Activated CD4-positive, alpha-beta T cell treated with anti-CD3 and anti-CD28 coated beads, Interleukin-10, Interleukin-2, amounts not matched to agents 100 ng/mL and 50 ng/mL, durations not matched to agents 16 hours and 8 hours (primary cell): ENCODE measurements around the gene A4GNT.
"Not testable (repeated sequence)": the region's sequence is repeated elsewhere in the genome, so short reads cannot be mapped to it uniquely, and the experiment has no call there.

ENCODE experiments used
- DNase-seq: peaks from one replicate; pipeline ENCODE4 v3.0.0-alpha.2; 2020

Gene A4GNT

GRCh38 chr3:138132239-138132638 lies at the start of gene A4GNT:
A4GNT (minus strand) TSS chr3:138132390; CDS start chr3:138131256, 1,134 bp downstream.
- no peak for DNase-seq

DNA sequence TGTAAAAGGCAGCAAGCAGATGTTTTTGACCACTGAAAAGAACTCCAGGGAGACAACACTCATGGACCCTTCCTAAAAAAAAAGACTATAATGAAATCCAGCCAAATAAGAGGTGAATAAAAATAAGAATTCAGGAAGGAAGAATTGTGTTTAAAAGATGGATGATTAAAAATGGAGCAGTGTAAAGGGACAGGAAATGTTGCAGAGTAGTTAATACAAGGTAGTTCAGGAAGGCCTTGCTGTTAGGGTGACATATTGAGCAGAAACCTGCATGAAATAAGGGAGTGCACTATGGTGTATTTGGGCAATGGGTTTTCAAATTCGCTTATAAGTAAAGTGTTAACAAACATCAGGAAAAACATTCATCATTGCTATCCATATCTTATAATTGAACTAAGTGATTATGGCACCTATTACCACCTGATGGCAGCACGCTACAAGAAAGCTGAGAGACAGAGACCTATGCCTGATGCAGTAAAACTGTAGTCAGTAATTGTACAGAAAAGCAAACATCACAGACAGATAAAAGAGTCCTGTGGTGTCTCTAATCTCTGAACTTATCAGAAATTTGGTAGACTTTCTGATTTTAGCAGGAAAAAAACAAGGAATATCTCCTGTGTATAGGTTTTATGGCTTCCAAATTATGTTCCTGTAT lies 48.3 kb upstream of the A4GNT start:
- peak; percentile 59 for DNase-seq

DNA sequence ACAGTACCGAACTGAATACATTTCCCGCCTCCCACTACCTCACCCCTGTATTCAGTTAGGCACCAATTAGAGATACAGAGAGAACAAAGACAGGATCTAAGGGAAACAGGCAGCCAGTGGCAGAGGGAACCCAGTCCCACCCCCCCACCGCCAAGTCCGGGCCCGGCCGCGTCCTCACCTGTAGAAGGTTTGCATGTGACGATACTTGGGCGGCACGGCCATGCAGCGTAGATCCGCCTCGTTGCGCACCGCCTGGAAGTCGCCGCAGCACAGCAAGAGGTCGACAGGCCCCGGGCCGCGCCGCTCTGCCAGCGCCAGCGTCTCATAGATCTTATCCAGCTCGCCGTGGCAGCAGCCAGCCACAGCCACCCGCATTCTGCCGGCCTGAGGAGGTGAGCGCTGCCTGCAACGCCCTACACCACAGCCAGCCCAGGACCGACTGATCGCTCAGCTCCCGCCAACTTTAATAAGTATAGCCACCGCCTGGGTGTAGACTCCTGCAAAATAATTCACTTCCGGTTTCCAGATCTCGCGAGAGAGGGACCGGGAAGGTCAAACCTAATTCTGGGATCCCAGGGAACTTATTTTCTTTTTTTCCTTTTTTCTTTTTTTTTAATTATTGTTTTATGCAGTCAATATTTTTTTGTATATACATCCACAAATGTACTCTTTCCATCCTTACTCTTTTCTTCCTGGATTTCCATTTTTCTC lies 42.4 kb upstream of the A4GNT start, which contains the start of gene DBR1:
Gene DBR1 (minus strand): TSS at position 501 of the 711 bp plus-strand sequence. CDS start 126 bp downstream, at position 375.
- peak; percentile 90 for DNase-seq

DNA sequence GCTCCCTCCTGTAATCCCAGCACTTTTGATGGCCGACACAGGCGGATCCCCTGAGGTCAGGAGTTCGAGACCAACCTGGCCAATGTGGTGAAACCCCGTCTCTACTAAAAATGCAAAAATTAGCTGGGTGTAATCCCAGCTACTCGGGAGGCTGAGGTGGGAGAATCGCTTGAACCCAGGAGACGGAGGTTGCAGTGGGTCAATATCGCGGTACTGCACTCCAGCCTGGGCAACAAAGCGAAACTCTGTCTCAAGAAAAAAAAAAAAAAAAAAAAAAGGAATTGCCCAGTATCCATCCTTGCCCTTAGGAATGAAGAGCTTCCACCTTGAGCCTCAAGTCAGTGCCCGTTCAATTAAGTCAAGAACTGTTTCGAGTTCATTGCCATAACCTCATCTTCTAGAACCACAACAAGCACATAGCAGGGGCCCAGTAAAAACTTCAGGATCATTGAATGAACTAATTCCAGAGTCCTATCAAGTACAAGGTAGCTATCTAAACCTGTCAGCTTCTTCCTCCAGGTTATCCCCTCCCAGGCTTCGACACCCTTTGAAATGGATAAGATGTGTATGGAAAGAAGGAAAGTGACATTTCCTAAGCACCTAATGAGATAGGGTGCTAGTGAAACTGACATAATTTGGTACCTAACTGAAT lies 41.7 kb upstream of the A4GNT start:
- DNase-seq: no peak

GRCh38 chr3:138172625-138173024 lies 40.4 kb upstream of the A4GNT start:
- no peak for DNase-seq

DNA sequence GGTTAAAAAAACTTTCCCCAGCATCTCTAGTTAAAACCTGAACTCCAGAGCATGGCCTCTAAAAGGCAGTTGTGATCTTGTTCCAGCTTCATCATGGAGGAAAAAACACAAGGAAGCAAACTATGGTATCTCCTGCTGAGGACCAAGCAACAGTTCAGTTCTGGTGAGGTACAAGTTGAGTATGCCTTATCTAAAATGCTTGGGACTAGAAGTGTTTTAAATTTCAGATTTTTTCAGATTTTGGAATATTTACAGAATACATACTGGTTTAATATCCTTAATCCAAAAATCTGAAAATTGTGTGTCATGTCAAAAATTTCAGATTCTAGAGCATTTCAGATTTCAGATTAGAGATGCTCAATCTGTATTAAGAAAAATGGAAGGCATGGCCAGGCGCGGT lies 32.9 kb upstream of the A4GNT start:
- DNase-seq: no peak

- no peak for DNase-seq
These were observed 25.6 kb upstream of the A4GNT start for GRCh38 chr3:138157743-138158142.

DNA sequence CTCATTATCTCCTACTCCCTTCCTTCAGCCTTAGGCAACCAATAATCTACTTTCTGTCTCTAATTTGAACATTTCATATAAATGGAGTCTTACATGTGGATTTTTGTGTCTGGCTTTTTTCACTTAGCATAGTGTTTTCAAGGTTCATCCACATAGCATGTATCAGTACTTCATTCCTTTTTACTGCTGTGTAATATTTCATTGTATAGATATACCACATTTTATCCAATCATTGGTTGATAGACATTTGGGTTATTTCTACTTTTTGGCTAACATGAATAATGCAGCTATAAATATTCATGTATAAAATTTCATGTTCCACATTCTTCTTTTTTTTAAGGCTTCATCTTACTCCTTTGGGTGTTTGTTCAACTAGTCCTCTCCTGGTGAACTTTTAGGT lies 22.3 kb upstream of the A4GNT start:
- DNase-seq: no peak

GRCh38 chr3:138148503-138148902 lies 16.3 kb upstream of the A4GNT start:
- DNase-seq: no peak

DNA sequence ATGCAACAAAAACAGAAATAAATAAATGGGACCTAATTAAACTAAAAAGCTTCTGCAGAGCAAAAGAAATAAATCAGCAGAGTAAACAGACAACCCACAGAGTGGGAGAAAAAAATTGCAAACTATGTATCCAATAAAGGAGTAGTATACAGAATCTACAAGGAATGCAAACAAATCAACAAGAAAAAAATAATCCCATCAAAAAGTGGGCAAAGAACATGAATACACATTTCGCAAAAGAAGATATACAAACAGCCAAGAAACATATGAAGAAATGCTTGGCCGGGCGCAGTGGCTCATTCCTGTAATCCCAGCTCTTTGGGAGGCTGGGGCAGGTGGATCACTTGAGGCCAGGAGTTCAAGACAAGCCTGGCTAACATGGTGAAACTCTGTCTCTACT lies 10.0 kb upstream of the A4GNT start:
- DNase-seq: not testable (repeated sequence)

DNA sequence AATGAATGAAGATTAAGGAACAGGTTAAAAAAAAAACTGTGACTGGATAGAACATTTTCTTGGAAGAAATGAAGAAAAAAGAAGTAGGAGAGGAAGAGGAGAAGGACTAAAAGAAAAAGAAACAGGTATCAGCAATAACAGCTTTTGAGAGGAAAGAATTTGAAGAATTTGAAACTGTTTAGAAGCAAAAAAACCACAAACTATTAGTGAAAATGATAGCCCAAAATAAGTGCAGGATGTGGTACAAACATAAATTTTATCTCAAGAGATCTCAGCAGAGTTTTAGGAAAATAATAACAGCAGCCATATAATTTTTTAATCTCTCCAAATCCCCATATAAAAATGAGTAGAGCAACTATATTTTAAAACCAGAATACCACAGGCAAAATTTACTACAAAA lies 8.8 kb upstream of the A4GNT start:
- no peak for DNase-seq

DNA sequence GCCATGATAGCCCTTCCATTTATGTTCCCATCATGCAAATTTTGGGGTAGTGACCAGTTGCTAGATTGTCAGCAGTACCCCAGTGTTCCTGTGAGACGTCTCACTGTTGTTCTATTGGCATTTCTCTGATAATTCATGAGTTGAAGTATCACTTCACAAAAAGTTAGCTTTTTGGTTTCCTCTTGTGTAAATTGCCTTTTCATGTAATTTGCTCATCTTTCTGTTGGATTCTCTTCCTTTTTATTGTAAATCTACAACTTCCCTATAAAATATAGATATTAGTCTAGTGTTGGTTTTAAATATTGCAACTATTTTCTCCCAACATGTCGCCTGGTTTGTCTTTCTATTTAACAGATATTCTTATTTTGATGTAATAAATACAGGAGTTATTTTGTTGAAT lies 7.5 kb upstream of the A4GNT start:
- no peak for DNase-seq

GRCh38 chr3:138137861-138138260 lies 5.7 kb upstream of the A4GNT start:
- DNase-seq: no peak

GRCh38 chr3:138136201-138136600 lies 4.0 kb upstream of the A4GNT start:
- DNase-seq: no peak

DNA sequence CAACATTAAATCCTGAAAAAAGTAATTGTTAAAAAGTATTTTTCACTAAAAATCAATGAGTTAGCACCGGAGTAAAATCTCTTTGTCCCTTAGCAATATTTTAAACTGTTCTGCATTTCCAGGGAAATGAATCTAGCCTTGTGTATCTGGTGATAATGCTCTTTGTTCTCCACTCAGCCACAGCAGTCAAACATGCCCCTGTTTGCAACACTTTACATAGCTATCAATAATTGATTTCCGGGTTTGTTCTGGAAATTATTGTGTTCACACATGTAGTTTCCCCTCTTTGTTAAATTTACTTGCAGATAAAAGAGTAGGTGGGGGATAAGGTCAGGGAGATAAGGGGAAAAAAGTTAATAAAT lies 3.6 kb upstream of the A4GNT start:
- DNase-seq: no peak

DNA sequence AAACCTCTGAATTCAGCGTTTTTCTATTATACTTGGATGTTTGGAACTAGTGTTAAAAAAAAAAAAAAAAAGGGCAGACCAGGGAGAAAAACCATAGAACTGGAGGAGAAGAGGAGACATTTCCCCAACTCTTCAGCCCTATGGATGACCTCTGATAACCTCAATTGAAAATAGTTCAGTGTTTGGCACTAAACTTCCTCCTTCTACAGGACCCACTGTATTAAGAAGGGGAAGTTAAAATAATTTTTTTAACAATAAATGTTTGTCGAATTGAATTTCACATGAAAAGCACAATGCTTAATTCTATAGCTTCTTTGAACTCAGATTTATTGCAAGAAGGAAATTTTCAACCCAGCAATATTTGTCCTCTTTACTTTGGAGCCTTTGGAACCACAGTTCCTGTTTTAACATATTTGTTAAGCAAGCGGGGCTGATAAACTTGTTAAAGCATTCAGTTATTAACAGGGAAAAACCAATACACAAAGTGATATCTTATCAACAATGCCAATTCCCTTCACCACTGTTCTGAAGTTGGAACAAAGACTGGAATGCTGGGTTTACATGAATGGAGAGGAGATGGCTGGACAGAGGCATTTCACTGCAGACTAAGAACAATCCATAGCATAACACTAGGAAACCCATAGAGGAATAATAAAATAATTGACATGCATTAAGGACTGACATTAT lies 3.1 kb upstream of the A4GNT start:
- no peak for DNase-seq

DNA sequence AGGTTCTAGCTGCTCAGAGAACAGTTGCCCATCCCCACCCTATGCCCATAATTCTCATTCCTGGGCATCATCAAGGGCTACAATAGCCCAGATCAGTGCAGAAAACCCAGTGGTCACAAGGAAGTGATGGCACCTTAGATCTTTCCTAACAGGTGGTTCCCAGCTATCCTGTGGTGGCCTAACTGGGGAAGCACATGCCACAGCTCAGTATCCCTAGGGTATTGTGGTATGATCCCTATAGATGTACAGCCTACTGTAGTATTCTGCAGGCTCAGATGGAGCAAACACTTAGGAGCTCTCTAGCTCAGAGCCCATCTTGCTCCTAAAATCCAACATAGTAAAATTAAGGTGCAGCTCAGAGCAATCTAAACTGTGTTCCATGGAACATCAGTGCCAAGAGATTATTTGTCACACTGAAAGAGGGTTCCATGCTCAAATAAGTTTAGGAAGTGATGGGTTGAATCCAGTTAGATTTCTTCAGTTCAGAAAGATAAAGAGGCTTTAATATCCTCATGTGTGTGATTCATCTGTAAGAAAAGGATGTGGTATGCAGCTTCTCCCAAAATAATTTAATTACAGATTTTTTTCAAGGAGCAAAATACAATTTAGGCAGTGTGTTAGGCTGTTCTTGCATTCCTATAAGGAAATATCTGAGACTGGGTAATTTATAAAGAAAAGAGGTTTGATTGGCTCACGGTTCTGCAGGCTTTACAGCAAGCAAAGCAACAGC lies 4.4 kb downstream of the A4GNT start:
- DNase-seq: no peak

DNA sequence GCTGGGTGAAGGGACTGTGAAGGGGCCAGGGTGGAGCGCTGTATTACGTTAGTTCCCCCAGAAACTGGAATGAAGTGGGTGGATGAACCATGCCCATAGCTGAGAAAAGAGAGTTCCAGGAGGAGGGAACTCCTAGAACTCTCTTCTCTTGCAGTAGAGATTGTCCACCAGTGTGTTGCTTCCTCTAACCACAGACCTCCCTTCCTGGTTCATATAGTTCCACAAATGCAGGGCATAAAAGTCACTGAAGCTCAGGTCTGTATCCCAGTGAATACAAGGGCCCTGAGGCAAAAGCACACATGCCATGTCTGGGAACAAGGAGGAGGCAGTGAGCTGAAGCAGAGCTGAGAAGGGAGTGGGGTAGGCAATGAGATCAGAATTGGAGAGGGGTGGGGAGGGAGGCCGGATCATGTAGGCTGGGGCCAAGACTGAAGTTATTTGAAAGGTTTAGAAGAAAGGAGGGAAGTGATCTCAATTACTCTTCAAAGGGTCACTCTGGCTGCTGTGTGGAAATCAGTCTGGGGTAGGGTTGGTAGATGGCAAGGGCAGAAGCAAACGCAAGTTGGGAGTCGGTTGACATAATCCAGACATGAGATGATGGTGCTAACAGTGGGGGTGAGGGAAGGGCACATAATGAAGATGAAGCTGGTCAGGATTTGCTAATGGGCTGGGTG lies 6.5 kb downstream of the A4GNT start:
- no peak for DNase-seq

DNA sequence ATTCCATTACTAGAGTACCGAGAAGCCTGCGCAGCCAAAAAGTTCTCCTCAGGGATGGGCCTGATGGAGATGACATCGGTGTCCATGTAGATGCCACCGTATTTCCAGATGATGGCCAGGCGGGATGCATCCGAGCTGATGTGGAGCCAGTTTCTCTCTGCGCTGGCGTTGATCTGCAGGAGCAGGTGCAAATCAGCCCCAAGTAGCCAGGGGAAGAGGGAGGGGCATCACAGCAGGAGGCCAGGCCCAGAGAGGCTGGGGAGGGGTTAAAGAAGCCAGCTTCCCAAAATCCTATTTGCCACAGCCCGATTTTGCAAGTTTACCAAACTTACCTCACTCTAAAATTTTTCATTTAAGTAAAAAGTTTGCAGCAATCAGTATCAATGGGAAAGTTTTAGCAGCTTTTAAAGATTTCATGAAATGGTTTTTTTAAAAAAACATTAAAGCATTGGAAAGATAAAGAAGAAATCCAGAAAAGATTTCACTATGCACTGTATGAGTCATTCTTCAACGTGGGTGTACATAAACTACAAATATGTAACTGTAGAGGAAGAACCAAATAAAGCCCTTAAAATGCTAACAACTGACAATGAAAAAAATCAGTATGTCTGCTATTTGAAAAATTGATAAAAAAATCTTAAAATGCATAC lies 7.4 kb downstream of the A4GNT start:
- DNase-seq: no peak

GRCh38 chr3:138124188-138124587 lies 8.0 kb downstream of the A4GNT start:
- DNase-seq: no peak

- DNase-seq: no peak
These were observed 12.8 kb downstream of the A4GNT start for GRCh38 chr3:138119423-138119766.
